ENCODE data around the gene ZNF594. TPM values are rescaled to one million over a fixed set of nuclear protein-coding genes. Genes with fewer than 3 reads are reported as not detected.

The ZNF594 gene
- total RNA-seq, 4 donors from 2014 or later, result 1.1 to 6.7 (median 2.9) TPM

GRCh38 chr17:5194346-5194745, 2.7 kb upstream of the ZNF594 start:
- Histone ChIP-seq H3K36me3 (peaks cover 0 to 9% of the 10 kb centered on the region in 2 donors), H3K4me1 (peaks cover 19 to 22% of the 10 kb centered on the region in 2 donors), H3K4me3 (no peak overlapping the region), H3K27ac (no peak overlapping the region), H3K9me3 (no peaks in the 10 kb centered on the region), H3K27me3 (no peaks in the 10 kb centered on the region)
- in situ Hi-C loops (cut with MboI; ENCODE audit: low sequenced_read_pairs in 4 of 4) (no loop called here), intact Hi-C loops (cut with DNase I; ENCODE audit: low total_unique reads) (loop anchor here (5.0 kb wide), 2 partner anchors 82 to 88 kb away; partner anchors contain the start of genes RABEP1 and ZNF232)
- ATAC-seq (no peak), DNase-seq (no peak)
- TF ChIP-seq CTCF (IDR thresholded peaks at IDR 0.05 in 4 of 5, conservative IDR thresholded peaks at IDR 0.05 in 1 of 5), result no peak
- no peak for TF ChIP-seq POLR2A (IDR thresholded peaks at IDR 0.05)

- Histone ChIP-seq H3K4me1 (no peaks in the 10 kb centered on the region), H3K27me3 (no peaks in the 10 kb centered on the region), H3K27ac (no peak overlapping the region), H3K9me3 (peaks cover 19 to 69% (median 33%) of the 10 kb centered on the region in 3 donors), H3K36me3 (peaks cover 0 to 56% of the 10 kb centered on the region in 2 donors), H3K4me3 (no peak overlapping the region)
- intact Hi-C loops (cut with DNase I; ENCODE audit: low total_unique reads), result no loop called here
- no peak for TF ChIP-seq CTCF (IDR thresholded peaks at IDR 0.05 in 4 of 5, conservative IDR thresholded peaks at IDR 0.05 in 1 of 5)
- no peak for TF ChIP-seq POLR2A (IDR thresholded peaks at IDR 0.05)
- no peak for ATAC-seq
- in situ Hi-C loops (cut with MboI; ENCODE audit: low sequenced_read_pairs in 4 of 4), result no loop called here
- no peak for DNase-seq
Observed at GRCh38 chr17:5184288-5184687, 7.4 kb downstream of the ZNF594 start.

GRCh38 chr17:5183410-5183793, 8.3 kb downstream of the ZNF594 start:
- Histone ChIP-seq H3K4me1 (no peaks in the 10 kb centered on the region), H3K36me3 (peaks cover 0 to 56% of the 10 kb centered on the region in 2 donors), H3K27me3 (no peaks in the 10 kb centered on the region), H3K9me3 (peaks cover 22 to 78% (median 33%) of the 10 kb centered on the region in 3 donors), H3K4me3 (no peak overlapping the region), H3K27ac (no peak overlapping the region)
- intact Hi-C loops (cut with DNase I; ENCODE audit: low total_unique reads), result no loop called here
- no peak for ATAC-seq
- in situ Hi-C loops (cut with MboI; ENCODE audit: low sequenced_read_pairs in 4 of 4), result no loop called here
- TF ChIP-seq CTCF (IDR thresholded peaks at IDR 0.05 in 4 of 5, conservative IDR thresholded peaks at IDR 0.05 in 1 of 5), result no peak
- no peak for TF ChIP-seq POLR2A (IDR thresholded peaks at IDR 0.05)
- DNase-seq, result no peak

GRCh38 chr17:5182597-5183409, 8.9 kb downstream of the ZNF594 start:
- intact Hi-C loops (cut with DNase I; ENCODE audit: low total_unique reads) (no loop called here), in situ Hi-C loops (cut with MboI; ENCODE audit: low sequenced_read_pairs in 4 of 4) (no loop called here)
- Histone ChIP-seq H3K36me3 (peaks cover 0 to 53% of the 10 kb centered on the region in 2 donors), H3K9me3 (peaks cover 22 to 83% (median 33%) of the 10 kb centered on the region in 3 donors), H3K4me3 (peak overlapping the region in 1 of 4 donors; percentile 37), H3K27me3 (no peaks in the 10 kb centered on the region), H3K4me1 (no peaks in the 10 kb centered on the region), H3K27ac (no peak overlapping the region)
- ATAC-seq (no peak), DNase-seq (no peak)
- TF ChIP-seq CTCF (IDR thresholded peaks at IDR 0.05 in 4 of 5, conservative IDR thresholded peaks at IDR 0.05 in 1 of 5) (no peak), POLR2A (IDR thresholded peaks at IDR 0.05) (no peak)
